PC-9 (cell line): ENCODE measurements around the gene CLDN8.

Experiments
- CTCF ChIP-seq: fragments of 200-600 bp; sonication (generic); conservative IDR thresholded peaks from 2 replicates; pipeline ENCODE4 v1.6.1; 2017; ENCODE audit warnings: mixed run types, antibody characterized with exemption, mild to moderate bottlenecking, moderate library complexity
- EZH2 ChIP-seq: fragments of 200-600 bp; sonication (generic); IDR thresholded peaks from 2 replicates; pipeline ENCODE4 v1.8.0; 2017; ENCODE audit warnings: antibody characterized with exemption, low read depth

DNA sequence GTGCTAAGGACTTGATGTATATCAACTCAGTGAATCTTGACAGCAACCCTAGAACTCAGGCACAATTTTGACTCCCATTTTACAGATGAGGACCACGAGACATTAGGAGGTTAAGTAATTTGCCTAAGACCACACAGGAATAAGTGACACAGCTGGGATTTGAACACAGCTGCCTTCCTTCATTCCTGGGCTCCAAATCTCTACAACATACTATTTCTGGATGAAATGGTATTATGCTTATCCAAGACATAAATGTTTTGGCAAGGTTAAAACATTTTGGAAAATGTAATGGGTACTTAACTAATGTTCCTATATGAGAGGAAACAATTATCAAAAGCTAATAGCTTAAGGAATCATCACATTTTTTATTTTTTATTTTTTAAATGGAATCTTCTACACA is 4.8 kb downstream of the CLDN8 start:
- TF ChIP-seq CTCF (no peak), EZH2 (no peak)
